ENCODE measurements around the gene PPP2R5C.

The PPP2R5C gene

GRCh38 chr14:101961746-101962502 is 200.4 kb downstream of the PPP2R5C start:
- TF ChIP-seq CTCF (IDR thresholded peaks at IDR 0.05) = no peak
- H3K27ac ChIP-seq = peak overlapping the region in 1 of 2 donors; percentile 49
- no peak overlapping the region for H3K4me3 ChIP-seq
- intact Hi-C loops (cut with DNase I; ENCODE audit: low total_unique reads) = loop anchor here (5.0 to 10.0 kb wide), 3 partner anchors 125 to 255 kb away; partner anchors contain the start of genes HSP90AA1 and PPP2R5C
- no peaks in the 10 kb centered on the region for H3K9me3 ChIP-seq
- H3K36me3 ChIP-seq = no peaks in the 10 kb centered on the region
- peak in 1 of 2 donors; percentile 62 for DNase-seq
- no peaks in the 10 kb centered on the region for H3K27me3 ChIP-seq
- peaks cover 0 to 43% (median 11%) of the 10 kb centered on the region in 4 donors for H3K4me1 ChIP-seq

- Histone ChIP-seq H3K4me3 (no peak overlapping the region), H3K27me3 (no peaks in the 10 kb centered on the region), H3K27ac (peak overlapping the region in 1 of 2 donors; percentile 49), H3K36me3 (no peaks in the 10 kb centered on the region), H3K9me3 (no peaks in the 10 kb centered on the region), H3K4me1 (peaks cover 0 to 47% (median 12%) of the 10 kb centered on the region in 4 donors)
- no peak for TF ChIP-seq CTCF (IDR thresholded peaks at IDR 0.05)
- intact Hi-C loops (cut with DNase I; ENCODE audit: low total_unique reads) = loop anchor here (5.0 to 10.0 kb wide), 3 partner anchors 125 to 255 kb away; partner anchors contain the start of genes HSP90AA1 and PPP2R5C
- peak in 1 of 2 donors; percentile 80 for DNase-seq
Observed at GRCh38 chr14:101962503-101962874, 201.0 kb downstream of the PPP2R5C start.

GRCh38 chr14:101963052-101963451 is 201.5 kb downstream of the PPP2R5C start:
- H3K27ac ChIP-seq = peak overlapping the region in 1 of 2 donors; percentile 97
- no peak overlapping the region for H3K4me3 ChIP-seq
- TF ChIP-seq CTCF (IDR thresholded peaks at IDR 0.05) = no peak
- DNase-seq = no peak
- H3K4me1 ChIP-seq = peaks cover 0 to 53% (median 14%) of the 10 kb centered on the region in 4 donors
- intact Hi-C loops (cut with DNase I; ENCODE audit: low total_unique reads) = loop anchor here (5.0 to 10.0 kb wide), 3 partner anchors 124 to 256 kb away; partner anchors contain the start of genes HSP90AA1 and PPP2R5C
- no peaks in the 10 kb centered on the region for H3K9me3 ChIP-seq
- no peaks in the 10 kb centered on the region for H3K27me3 ChIP-seq
- no peaks in the 10 kb centered on the region for H3K36me3 ChIP-seq

GRCh38 chr14:101963656-101964296 is 202.3 kb downstream of the PPP2R5C start:
- DNase-seq = peak in 1 of 2 donors; percentile 59
- peaks cover 0 to 57% (median 16%) of the 10 kb centered on the region in 4 donors for H3K4me1 ChIP-seq
- H3K27ac ChIP-seq = peak overlapping the region; percentile 51 to 97
- intact Hi-C loops (cut with DNase I; ENCODE audit: low total_unique reads) = loop anchor here (5.0 to 10.0 kb wide), 3 partner anchors 124 to 256 kb away; partner anchors contain the start of genes HSP90AA1 and PPP2R5C
- no peak for TF ChIP-seq CTCF (IDR thresholded peaks at IDR 0.05)
- H3K36me3 ChIP-seq = no peaks in the 10 kb centered on the region
- peak overlapping the region; percentile 74 to 99 for H3K4me3 ChIP-seq
- no peaks in the 10 kb centered on the region for H3K27me3 ChIP-seq
- H3K9me3 ChIP-seq = no peaks in the 10 kb centered on the region

GRCh38 chr14:101964297-101965180 is 203.0 kb downstream of the PPP2R5C start, which contains the start of gene DYNC1H1:
DYNC1H1 (plus strand) TSS chr14:101964573; CDS start chr14:101964692, 119 bp downstream.
- DNase-seq = peak; percentile 89 to 95
- peak within 1 kb of the TSS; percentile 74 to 99 for H3K4me3 ChIP-seq
- intact Hi-C loops (cut with DNase I; ENCODE audit: low total_unique reads) = loop anchor here (5.0 to 10.0 kb wide), 3 partner anchors 123 to 257 kb away; partner anchors contain the start of genes HSP90AA1 and PPP2R5C
- no peaks in the 10 kb centered on the region for H3K9me3 ChIP-seq
- no peak for TF ChIP-seq CTCF (IDR thresholded peaks at IDR 0.05)
- peaks cover 3 to 4% (median 3%) of the 10 kb centered on the region in 3 donors for H3K36me3 ChIP-seq
- H3K4me1 ChIP-seq = peaks cover 0 to 57% (median 16%) of the 10 kb centered on the region in 4 donors
- peak within 1 kb of the TSS; percentile 94 to 97 for H3K27ac ChIP-seq
- no peaks in the 10 kb centered on the region for H3K27me3 ChIP-seq
